Thoracic aorta endothelial cell (primary cell): Measurements from ENCODE around the gene LYZL1. TPM values are rescaled to one million over a fixed set of nuclear protein-coding genes. Genes with fewer than 3 reads are reported as not detected.

Experiments used
- total RNA-seq: library from RNA; depleted of rRNA; stranded (reverse); fragments of >200 nt; gene quantifications from 2 replicates; pipeline ENCODE4 v1.2.3, GENCODE V29; 2012

LYZL1 gene
- total RNA-seq = not detected in 2 replicates

DNA sequence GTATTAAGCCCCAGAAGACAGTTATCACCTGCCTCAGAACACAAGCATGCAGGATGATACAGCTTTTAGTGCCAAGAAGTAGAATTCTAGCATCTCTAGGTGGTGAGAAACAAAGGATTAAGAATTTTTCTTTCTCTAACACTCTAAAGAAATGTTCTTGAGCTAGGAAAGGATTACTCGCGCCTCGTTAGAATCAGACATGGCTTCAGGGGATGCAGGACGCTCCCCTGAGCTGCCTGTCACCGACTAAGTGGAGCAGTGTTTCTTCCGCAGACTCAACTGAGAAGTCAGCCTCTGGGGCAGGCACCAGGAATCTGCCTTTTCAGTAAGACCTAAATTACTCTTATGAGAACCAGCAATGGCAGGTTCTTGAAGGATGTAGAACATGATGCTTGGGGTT lies at the start of gene LYZL1:
Gene LYZL1 (plus strand): TSS at position 165 of the 400 bp plus-strand sequence. CDS start 2,798 bp downstream, outside the sequence.

